ENCODE data around the gene COPG1. TPM values are rescaled to one million over a fixed set of nuclear protein-coding genes. Genes with fewer than 3 reads are reported as not detected.

Gene COPG1
- total and polyA plus RNA-seq, 2 of the 4 experiments (the other 2 are of a cell fraction), result 203 to 446 TPM

DNA sequence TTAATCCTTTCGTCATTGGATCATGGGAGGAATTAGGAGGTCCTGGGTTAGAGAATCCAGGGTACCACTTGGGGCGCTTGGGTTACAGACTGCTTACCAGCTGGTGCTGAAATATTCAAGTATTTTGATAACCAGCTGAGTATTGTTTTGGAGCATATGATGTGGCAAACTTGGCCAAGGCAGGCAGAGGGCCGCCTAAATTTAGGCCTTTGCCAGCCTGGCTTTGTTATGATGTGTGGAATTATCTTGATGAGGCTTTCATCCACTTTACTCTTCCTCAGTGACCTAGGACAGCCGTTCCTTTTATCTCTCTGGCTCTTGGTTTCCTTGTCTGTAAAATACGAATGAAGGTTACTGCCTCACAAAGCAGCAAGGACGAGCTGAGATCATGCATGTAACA is 6.9 kb downstream of the COPG1 start:
- CTCF ChIA-PET, result no interaction called here
- no peak for ATAC-seq (ENCODE audit: low read depth)

More for the DNA sequence above, 6.9 kb downstream of the COPG1 start:
- Histone ChIP-seq H3K27ac (ENCODE audit: insufficient read depth, low read length) (no peak overlapping the region), H2BK15ac (ENCODE audit: low read depth, low read length) (no peak overlapping the region), H2AK5ac (ENCODE audit: low read depth, low read length) (no peak overlapping the region), H2AFZ (replicated peaks; ENCODE audit: low read length, poor library complexity) (no peak overlapping the region), H3K18ac (ENCODE audit: low read depth, low read length) (no peak overlapping the region), H3K4me2 (ENCODE audit: low read depth, low read length) (no peak overlapping the region), H3K36me3 (ENCODE audit: control insufficient read depth, insufficient read depth, low read length) (peaks cover 75% of the 10 kb centered on the region), H3K4me1 (ENCODE audit: control insufficient read depth, insufficient read depth, low read length) (peaks cover 9% of the 10 kb centered on the region), H4K5ac (ENCODE audit: low read depth, low read length) (no peak overlapping the region), H3K4me3 (ENCODE audit: insufficient read depth, low read depth, low read length) (no peak overlapping the region), H4K8ac (ENCODE audit: low read depth in 2 of 2, low read length in 2 of 2) (no peak overlapping the region), H3K9me3 (ENCODE audit: control insufficient read depth, insufficient read depth, low read length) (no peaks in the 10 kb centered on the region), H4K20me1 (ENCODE audit: insufficient read depth, low read length) (peaks cover 66% of the 10 kb centered on the region), H3K9me1 (ENCODE audit: insufficient read depth, low read length) (peaks cover 12% of the 10 kb centered on the region), H3K9ac (ENCODE audit: low read depth, low read length) (no peak overlapping the region), H4K91ac (ENCODE audit: insufficient read depth, low read depth, low read length) (no peak overlapping the region), H3K27me3 (ENCODE audit: control insufficient read depth, insufficient read depth, low read length) (no peaks in the 10 kb centered on the region), H2AK9ac (replicated peaks; ENCODE audit: low read depth, low read length, poor library complexity) (no peak overlapping the region), H3K79me1 (ENCODE audit: low read depth in 1 of 2, low read length in 2 of 2) (peaks cover 58 to 86% of the 10 kb centered on the region in 2 experiments), H3K56ac (ENCODE audit: extremely low read depth, insufficient read depth, low read length) (no peak overlapping the region), H3K4ac (ENCODE audit: low read depth, low read length) (no peak overlapping the region), H3K23ac (ENCODE audit: low read depth, low read length) (no peak overlapping the region), H3K14ac (replicated peaks; ENCODE audit: low read depth, low read length) (no peak overlapping the region), H2BK20ac (ENCODE audit: low read depth, low read length) (no peak overlapping the region), H2BK120ac (ENCODE audit: low read depth, low read length) (no peak overlapping the region), H2BK5ac (ENCODE audit: low read depth, low read length, poor library complexity, severe bottlenecking) (no peak overlapping the region)
- WGBS, 2 experiments (ENCODE audit: extremely low coverage in 2 of 2, insufficient read length in 1 of 2), result 88% methylated on average over 3 of the region's 6 CpGs; no CpG with 5 or more reads in 1 of the 2 experiments
- in situ Hi-C loops (cut with MboI; ENCODE audit: low sequenced_read_pairs), result no loop called here
- dilution Hi-C loops (cut with HindIII; ENCODE audit: low sequenced_read_pairs, unreplicated experiment), result no loop called here
- no TSS peak for BruUV-seq (replicated peaks)
- intact Hi-C loops (cut with micrococcal nuclease), result no loop called here
- no peak for DNase-seq
- no peak for TF ChIP-seq RAD21 (IDR thresholded peaks at IDR 0.05; ENCODE audit: low read length)
- no peak for TF ChIP-seq CHD1 (IDR thresholded peaks at IDR 0.05; ENCODE audit: low read depth, low read length)
- no peak for TF ChIP-seq NFE2L2 (IDR thresholded peaks at IDR 0.05; ENCODE audit: low read depth, low read length)
- TF ChIP-seq CTCF (conservative IDR thresholded peaks at IDR 0.05; ENCODE audit: low read depth, low read length), result no peak
- no peak for TF ChIP-seq POLR2A (IDR thresholded peaks at IDR 0.05; ENCODE audit: low read depth, low read length)
- no peak for TF ChIP-seq FOS (IDR thresholded peaks at IDR 0.05; ENCODE audit: low read depth, low read length)
- TF ChIP-seq RFX5 (IDR thresholded peaks at IDR 0.05; ENCODE audit: low read depth, low read length), result no peak
- no peak for TF ChIP-seq USF2 (IDR thresholded peaks at IDR 0.05; ENCODE audit: low read depth, low read length)
- no peak for TF ChIP-seq SMC3 (IDR thresholded peaks at IDR 0.05; ENCODE audit: low read depth, low read length)
- TF ChIP-seq, protein P1, sequence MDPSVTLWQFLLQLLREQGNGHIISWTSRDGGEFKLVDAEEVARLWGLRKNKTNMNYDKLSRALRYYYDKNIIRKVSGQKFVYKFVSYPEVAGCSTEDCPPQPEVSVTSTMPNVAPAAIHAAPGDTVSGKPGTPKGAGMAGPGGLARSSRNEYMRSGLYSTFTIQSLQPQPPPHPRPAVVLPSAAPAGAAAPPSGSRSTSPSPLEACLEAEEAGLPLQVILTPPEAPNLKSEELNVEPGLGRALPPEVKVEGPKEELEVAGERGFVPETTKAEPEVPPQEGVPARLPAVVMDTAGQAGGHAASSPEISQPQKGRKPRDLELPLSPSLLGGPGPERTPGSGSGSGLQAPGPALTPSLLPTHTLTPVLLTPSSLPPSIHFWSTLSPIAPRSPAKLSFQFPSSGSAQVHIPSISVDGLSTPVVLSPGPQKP (IDR thresholded peaks at IDR 0.05; ENCODE audit: borderline replicate concordance, low read depth, low read length), result no peak
- no peak for TF ChIP-seq CEBPB (IDR thresholded peaks at IDR 0.05; ENCODE audit: low read depth, low read length)
- TF ChIP-seq RCOR1 (IDR thresholded peaks at IDR 0.05; ENCODE audit: insufficient replicate concordance, low read length), result no peak
- no peak for TF ChIP-seq MXI1 (IDR thresholded peaks at IDR 0.05; ENCODE audit: borderline replicate concordance, low read depth, low read length)
- no peak for TF ChIP-seq MAFK (IDR thresholded peaks at IDR 0.05; ENCODE audit: low read depth, low read length)
- no peak for TF ChIP-seq BHLHE40 (IDR thresholded peaks at IDR 0.05; ENCODE audit: low read depth, low read length)
- TF ChIP-seq MAZ (IDR thresholded peaks at IDR 0.05; ENCODE audit: borderline replicate concordance, low read depth, low read length), result no peak
- POLR2A ChIA-PET (ENCODE audit: unreplicated experiment), result no interaction called here

Data from IMR-90 (cell line).